ENCODE results near the gene NPAS3. TPM values are rescaled to one million over a fixed set of nuclear protein-coding genes. Genes with fewer than 3 reads are reported as not detected.

Gene NPAS3
- total RNA-seq, 1 donor from 2014 or later: 0.05 TPM

DNA sequence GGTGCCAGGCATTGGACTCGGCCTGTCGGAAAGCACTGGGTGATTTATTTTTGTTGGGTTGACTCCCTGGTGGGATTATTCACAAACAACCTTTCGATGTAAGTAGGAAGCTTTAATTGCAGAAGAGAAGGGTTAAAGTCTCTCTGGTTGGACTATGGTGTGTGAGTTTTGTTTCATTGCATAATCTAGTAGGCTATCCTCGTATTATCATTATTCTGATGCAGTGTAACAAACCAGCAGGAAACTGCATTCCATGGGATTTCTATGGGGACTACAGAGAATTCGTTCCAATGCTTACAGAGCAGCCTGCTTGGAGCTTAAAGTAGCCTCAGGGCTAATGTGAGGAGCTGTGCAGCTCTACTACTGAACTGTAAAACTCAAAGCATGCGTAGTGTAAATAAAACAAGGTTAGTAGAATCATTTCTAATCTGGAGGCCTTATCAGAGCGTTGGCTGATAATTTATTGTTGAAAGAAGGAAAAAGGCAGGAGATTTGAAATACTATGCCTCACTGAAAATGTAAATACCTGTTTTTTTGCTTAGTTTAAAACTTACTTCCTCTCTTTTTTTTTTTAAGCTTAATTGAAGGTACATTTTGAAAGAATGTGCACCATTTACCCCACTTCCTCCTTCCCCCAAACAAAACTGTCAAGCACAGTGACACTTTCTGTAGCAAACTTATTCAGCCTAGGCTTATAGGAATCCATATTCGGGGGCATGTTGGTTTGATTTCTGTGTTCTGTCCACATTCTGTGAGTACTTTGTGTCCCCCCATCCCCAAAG is 226.7 kb downstream of the NPAS3 start:
- intact Hi-C loops (cut with micrococcal nuclease): no loop called here

DNA sequence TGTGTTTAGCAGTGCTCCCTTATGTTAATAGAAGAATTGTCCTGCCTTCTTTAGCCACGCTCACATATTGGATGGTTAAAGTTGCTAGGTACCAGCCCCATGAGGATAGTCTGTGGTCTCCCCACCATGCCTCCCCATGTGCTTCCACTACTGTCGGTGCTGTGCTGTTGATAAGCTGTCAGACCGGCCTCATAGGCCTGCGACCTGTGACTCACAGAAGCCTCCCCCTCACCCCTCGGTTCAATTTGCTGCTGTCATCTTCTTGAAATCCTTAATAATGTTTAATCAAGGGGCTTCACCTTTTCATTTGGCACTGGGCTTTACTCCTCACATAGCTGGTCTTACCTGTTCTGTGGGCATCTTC is 227.2 kb downstream of the NPAS3 start:
- intact Hi-C loops (cut with micrococcal nuclease): no loop called here

DNA sequence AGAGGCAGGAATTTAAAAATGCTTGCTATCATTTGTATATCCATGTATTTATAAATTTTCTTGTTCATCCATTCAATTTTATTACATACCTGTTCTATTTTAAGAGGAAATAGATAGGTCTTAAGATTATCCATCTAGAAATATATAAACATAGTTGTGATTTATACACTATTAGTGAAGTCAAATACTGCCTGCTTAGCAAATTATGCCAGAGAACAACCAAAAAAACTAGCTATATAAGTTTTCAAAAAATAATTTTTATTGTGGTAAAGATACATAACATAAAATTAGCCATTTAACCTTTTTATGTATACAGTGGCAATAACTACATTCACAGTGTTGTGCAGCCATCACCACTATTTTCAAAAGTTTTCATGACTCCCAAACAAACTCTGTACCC is 237.3 kb downstream of the NPAS3 start:
- intact Hi-C loops (cut with micrococcal nuclease): no loop called here

DNA sequence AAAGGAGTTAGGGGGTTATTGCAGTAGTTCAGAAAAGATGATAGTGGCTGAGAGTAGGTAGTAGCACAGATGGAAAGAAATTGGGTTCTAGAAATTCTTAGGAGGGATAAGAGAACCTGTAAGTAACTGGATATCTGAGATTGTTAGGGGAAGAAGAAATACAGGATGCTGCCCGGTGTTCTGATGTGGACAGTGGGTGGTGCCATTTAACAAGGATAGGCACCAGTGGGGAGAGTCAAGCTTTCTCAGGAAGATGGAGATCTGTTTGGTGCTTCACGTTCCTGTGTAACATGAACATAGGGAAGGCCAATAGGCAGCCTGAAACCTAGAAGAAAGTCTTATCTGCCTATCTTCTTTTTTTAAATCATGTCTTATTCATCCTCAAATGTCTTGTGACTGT is 245.9 kb downstream of the NPAS3 start:
- intact Hi-C loops (cut with micrococcal nuclease): no loop called here

DNA sequence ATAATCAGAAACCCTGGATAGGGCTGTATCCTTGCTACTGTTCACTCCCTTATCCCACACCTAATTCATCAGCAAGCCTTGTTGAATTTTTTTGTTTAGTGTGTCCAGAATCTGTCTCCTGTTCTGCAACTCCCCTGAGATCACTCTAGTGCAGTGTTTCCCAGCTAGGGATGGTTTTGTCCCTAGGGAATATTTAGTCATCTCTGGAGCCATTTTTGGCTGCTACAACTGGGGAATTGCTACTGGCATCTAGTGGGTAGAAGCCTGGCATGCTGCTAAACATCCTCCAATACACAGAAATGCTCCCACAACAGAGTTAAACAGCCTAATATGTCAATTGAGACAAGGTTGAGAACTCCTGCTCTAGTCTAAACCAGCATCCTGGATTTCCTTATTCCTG is 248.0 kb downstream of the NPAS3 start:
- intact Hi-C loops (cut with micrococcal nuclease): no loop called here

DNA sequence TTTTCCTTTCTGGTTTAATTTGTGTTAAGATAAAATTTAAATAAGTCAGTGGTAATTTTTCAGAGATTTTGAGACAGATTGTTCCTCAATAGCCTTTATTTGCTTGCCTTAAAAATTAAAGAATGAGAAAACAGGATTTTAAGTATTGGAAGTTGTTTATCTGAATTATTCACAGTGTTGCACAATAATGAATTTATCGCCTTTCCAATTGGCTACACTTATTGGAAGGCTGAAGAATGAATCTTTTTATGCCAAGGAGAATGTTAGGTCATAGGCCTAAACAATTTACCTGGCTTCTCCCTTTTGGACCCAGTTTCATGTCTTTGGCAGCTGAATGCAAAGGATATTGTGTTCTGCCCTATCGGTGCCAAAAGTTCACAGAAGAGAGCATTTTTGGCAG is 250.2 kb downstream of the NPAS3 start:
- intact Hi-C loops (cut with micrococcal nuclease): no loop called here

DNA sequence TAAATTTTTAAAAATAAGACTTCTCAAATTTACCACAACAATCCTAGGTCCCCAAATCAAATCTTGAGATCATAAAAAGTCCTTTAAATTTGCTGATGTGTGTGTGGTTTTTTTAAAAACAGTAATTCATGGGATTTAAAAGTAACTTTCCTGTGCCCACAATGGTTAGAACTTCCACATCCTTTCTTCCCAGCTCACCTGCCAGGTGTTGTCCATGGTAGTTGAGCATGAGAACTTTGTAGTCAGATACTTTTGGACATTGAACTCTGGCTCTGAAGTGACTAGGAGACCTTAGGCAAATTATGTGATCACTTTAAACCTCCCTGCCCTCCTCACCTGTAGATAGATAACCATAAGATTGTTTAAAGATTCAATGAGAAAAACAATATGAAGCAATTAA is 253.2 kb downstream of the NPAS3 start:
- intact Hi-C loops (cut with micrococcal nuclease): no loop called here

DNA sequence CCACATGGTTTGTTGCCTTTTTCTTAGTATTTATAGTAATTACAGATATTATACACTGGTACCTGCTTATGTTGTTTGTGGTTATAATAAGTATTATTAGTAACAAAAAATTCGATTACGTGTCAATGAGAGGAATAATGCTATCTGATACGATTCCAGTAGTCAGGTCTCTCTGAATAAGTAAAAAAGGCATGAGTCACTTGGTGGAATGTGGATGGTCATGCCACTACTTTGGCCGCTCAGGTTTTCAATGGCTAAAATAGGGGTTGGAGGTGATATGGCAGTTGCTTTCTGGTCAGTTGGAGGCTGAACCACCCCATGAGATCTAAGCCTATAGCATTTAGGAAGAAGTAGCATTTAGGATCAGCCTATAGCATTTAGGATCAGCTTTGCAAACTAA is 255.9 kb downstream of the NPAS3 start:
- intact Hi-C loops (cut with micrococcal nuclease): no loop called here

DNA sequence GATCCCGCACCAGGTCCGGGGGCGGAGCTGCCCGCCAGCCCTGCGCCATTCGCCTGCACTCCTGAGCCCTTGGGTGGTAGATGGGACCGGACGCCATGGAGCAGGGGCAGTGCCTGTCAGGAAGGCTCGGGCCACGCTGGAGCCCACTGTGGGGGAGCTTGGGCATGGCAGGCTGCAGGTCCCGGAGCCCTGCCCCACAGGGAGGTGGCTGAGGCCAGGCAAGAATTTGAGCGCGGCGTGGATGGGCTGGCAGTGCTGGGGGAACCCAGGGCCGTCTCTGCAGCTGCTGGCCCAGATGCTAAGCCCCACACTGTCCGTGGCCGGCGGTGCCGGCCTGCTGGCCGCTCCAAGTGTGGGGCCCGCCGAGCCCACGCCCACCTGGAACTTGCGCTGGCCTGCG is 260.0 kb downstream of the NPAS3 start:
- intact Hi-C loops (cut with micrococcal nuclease): no loop called here

DNA sequence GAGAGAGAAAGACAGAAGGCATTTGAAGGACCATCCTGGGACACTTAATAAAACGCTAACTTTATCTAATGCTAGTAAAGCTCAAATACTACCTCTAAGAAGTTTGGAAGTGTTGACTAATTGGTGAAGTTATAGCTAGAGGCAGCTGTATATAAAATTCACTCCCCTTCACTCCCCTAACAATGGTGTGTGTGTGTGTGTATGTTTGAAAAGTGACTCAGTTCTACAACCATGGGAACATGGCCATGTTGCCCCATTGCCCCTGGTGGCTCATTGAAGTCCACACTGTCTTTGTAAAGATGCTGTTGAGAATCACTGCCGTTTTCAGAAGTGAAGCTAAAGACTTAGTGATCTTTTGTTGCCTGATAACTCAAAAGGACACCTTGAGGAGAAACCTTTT is 262.4 kb downstream of the NPAS3 start:
- intact Hi-C loops (cut with micrococcal nuclease): no loop called here

DNA sequence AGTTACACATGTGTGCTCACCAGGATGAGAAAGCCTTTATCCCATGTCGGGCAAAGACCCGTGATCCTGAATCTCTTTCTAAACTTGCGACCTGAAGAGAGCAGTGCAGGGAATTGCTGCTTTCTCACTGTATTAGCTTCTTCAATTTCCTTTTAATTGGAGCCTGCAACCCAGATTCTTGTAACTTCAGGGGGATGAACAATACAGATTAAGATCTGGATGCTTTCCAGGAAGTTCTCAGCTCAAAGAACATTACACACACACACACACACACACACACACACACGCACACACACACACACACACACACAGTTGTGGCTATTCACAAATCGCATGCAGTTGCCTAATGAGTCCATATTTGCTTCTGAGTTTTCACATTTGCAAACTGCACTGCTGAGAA is 268.3 kb downstream of the NPAS3 start:
- intact Hi-C loops (cut with micrococcal nuclease): no loop called here

DNA sequence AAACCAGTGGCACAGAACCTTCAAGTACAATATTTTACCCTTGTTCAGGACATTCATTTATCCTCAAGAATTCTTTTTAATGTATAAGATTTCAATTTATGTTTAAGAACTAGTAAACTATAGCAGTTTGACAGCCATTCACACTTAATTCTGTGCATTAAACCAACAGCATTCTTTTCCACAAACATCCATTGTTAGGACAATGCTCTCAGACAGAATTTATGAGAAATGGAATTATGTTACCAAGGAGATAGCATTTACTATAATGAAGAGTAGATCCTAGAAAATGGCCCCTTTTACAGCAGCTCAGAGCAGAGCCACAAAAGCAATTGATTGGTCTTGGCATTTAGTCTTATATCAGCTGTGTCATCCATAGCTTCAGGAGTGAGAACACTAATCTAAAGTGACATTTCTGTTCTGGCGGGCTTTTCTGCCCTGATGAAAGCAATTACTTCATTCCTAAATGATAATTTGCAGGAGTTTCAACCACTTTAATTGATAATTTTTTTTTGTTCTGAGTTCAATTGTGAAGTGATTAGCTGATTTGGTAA is 268.9 kb downstream of the NPAS3 start:
- intact Hi-C loops (cut with micrococcal nuclease): no loop called here

DNA sequence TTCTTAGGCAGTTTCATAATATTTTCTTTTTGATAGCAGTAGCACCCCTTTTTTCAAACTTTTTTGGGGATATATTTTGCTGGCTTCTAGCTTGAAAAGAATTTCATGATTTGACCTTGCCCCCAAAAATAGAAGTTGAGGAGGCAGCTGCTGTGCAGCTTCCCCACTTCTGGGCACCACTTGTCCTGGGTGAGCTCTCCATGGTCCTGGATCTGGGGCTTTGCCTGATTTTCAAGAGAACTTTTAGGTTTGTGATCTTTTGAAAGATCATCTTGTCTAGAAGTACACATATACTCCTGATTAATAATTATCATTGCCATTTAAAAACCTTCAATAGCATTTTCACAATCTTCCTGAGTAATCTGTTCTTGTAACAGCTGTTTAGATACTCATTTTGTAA is 271.6 kb downstream of the NPAS3 start:
- intact Hi-C loops (cut with micrococcal nuclease): no loop called here

DNA sequence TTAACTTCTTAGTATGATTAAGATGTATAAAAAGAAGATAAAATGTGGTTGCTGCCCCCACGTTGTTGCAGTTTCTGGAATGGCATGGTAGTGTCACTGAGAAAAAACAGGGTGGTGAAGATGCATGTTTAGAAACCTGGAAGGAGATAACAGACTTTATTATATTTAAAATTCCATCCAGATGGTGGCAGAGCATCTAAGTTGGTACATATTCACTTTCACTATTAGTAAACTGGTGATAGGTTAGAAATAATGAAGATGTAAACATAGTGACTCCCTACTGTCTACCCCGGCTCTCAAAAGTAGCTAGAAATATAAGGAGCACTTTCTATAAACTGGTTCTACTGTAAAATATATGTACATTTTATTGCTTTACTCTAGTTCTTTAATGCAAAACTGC is 279.3 kb downstream of the NPAS3 start:
- intact Hi-C loops (cut with micrococcal nuclease): no loop called here

DNA sequence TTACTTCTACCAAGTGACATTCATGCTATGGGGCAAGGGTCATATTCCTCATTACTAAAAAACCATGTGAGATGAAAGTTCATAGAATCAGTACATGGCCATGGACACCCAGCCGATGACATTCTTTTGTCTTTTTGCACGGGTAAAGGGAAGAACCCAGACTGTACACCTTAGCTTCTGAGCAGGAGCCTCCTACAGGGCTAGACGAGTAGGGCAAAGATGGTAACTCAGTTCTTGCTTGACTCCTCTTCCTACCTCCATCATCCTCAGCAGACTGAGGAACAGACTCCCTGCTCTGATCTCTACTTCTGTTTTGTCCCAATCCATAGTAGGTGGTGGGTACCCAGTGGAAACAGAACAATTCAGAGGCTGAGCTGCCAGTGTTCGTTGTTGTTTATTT is 281.3 kb downstream of the NPAS3 start:
- intact Hi-C loops (cut with micrococcal nuclease): no loop called here

DNA sequence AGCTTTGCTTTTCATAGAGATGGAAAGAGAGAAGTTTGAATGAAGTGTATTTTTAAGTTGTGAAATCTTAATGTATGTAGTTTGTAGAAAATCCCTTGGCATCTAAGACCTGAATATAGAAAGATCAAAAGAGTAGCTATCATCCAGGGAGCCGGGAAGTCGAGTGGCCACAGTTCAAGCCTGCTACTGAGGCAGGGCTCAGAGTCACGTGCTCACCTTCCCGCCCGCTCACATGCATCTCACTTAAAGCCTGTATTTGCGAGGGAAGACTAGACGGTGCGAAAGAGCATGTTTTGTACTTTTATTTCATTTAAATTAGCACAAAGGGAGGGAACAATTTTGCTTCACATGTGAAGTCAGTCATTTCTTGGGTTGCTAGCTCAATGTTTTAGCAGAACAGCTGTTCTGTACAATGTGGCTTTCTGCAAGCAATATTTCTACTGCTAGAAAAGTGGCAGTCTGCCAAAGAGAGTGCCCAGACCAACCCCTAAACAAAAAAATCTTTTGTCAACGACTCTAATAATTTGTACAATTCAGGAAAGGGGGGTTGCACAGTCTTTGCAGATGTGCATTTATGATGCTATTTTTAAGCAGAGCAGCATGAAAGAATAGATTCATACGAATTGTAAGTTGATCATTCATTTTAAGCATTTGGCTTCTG is 290.7 kb downstream of the NPAS3 start:
- intact Hi-C loops (cut with micrococcal nuclease): no loop called here

DNA sequence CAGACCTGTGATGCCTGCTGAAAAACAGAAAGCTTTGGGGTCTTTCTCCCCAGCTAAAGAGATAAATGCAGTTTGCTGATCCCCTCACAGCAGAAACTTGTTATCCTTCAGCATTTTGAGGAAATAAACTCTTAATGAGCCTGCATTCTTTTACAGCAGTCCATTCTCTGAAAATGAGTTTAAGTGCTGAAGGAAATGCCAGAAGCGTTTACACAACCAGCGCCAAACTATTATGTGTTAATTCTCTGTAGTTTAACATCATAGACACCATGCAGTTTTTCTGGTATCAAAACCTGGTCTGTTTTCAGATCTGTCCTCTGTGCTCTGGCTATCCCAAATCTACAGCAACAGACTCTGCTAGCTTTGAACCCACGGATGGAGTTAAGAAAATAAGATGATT is 291.3 kb downstream of the NPAS3 start:
- intact Hi-C loops (cut with micrococcal nuclease): no loop called here

DNA sequence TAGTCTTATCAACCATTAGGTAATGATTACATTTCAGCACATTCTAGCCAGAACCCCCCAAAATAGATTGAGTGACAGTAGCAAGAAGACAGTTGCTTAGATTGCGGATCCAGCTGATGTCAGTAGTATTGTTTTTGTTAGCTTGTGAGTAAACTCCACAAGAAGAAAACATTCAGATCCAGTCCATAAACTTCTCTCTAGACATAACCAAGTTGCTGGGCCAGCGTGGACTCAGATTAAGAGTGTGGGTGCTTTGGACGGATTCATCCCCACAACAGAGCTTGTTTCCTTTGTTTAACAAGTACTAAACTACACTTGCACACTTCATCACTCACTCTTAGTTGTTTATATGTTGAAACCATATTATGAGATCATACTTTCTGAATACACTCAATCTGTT is 293.4 kb downstream of the NPAS3 start:
- intact Hi-C loops (cut with micrococcal nuclease): no loop called here

DNA sequence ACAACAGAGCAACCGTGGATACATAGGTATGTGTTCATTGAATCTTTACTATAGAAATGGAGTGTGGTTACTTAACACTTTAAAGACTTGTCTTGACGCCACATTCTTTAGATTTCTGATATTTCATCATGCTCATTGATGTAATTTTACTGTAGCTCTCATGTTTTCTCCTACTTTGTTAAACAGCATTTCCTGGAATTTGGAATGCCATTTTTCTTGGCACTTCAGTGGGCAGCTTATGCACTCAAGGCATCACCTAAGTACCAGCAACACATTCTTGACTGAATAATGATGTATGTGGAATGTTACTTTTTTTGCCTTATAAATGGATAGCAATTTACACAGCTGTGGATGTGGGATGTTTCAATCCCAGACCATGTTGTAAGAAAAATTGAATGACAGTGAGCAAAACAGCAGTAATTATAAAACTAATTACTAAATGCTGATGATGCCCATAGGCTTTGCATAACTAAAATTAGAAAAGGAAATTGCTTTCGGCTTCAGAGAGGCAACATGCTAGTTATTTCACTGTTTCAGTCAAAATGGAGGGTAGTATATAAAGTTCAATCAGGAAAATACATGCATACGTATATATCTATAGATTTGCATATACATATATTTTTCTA is 298.5 kb downstream of the NPAS3 start:
- intact Hi-C loops (cut with micrococcal nuclease): no loop called here

DNA sequence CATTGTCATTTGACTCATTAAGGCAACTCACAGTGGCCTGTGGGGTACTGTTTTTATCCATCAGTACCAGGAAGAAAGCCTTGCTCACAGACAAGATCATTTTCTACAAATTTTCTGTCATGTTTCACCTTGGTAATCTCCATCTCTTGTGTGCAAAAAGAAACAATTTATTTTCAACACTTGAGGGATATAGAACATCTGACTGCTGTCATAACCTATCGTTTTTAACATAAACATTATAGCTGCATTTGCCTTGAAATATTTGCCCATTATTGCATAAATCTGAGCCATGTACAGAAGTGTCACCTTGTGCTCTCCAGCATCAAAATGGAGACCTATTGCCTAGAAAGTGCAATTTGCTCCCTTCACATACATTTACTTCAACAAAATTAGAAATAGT is 300.8 kb downstream of the NPAS3 start:
- intact Hi-C loops (cut with micrococcal nuclease): no loop called here

DNA sequence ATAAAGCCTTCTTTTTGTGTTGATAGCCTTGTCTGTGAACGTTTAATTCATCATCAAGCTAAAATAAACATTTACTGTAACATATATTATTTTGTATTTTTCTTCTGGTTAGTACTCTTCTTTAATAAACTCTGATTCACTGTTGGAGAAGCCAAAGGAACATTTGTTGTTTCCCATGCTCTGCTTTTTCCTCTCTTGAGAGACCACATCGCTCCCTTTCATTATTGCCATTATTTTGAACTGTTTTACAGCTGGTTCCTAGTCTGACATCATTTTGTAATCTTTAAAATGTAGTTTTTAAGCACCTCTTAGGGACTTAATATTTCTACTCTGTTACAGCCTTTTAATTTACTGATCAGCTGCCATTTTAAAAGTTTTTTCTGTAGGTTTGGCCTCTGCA is 301.8 kb downstream of the NPAS3 start:
- intact Hi-C loops (cut with micrococcal nuclease): no loop called here

DNA sequence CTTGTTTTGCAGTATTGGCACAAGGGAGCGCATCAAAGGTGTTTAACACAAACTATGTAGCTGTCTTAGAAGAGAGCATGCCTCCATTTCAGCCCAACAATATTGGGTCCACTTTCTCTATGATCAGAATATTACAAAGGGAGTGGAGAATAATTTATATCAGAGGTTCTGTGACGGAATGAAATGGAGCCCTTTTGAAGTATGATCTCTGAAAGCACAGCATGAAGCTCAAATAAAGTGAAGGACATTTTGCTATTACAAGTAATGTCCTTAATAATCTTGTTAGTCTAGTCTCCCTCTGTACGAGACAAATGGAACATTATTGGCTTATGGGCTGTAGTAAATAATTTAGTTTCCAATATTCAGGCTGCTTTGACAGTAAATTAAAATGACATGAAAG is 302.7 kb downstream of the NPAS3 start:
- intact Hi-C loops (cut with micrococcal nuclease): no loop called here
